DMS153 (cell line): ENCODE measurements around the gene AQP12A.
"Not testable (repeated sequence)": the region's sequence is repeated elsewhere in the genome, so short reads cannot be mapped to it uniquely, and the experiment has no call there.

Experiments used
- DNase-seq: peaks from one replicate; lab custom pipeline; 2025; lab: John Stamatoyannopoulos, UW

The AQP12A gene

GRCh38 chr2:240662681-240663080 lies 29.0 kb upstream of the AQP12A start:
- DNase-seq, result no peak

GRCh38 chr2:240663546-240664190 lies 28.0 kb upstream of the AQP12A start:
- DNase-seq, result no peak

- DNase-seq, result no peak
Observed at GRCh38 chr2:240664622-240665021, 27.0 kb upstream of the AQP12A start.

GRCh38 chr2:240670402-240670801 lies 21.3 kb upstream of the AQP12A start:
- DNase-seq, result no peak

GRCh38 chr2:240670950-240671349 lies 20.7 kb upstream of the AQP12A start:
- no peak for DNase-seq

- no peak for DNase-seq
Observed at GRCh38 chr2:240672076-240672700, 19.5 kb upstream of the AQP12A start.

- DNase-seq, result no peak
Observed at GRCh38 chr2:240672701-240673190, 18.9 kb upstream of the AQP12A start.

GRCh38 chr2:240674461-240675184 lies 17.0 kb upstream of the AQP12A start:
- not testable (repeated sequence) for DNase-seq

- DNase-seq, result not testable (repeated sequence)
Observed at GRCh38 chr2:240675345-240675744, 16.3 kb upstream of the AQP12A start.

GRCh38 chr2:240678043-240678442 lies 13.6 kb upstream of the AQP12A start:
- not testable (repeated sequence) for DNase-seq

GRCh38 chr2:240678909-240679308 lies 12.8 kb upstream of the AQP12A start:
- DNase-seq, result not testable (repeated sequence)

GRCh38 chr2:240680185-240680584 lies 11.5 kb upstream of the AQP12A start:
- not testable (repeated sequence) for DNase-seq

- not testable (repeated sequence) for DNase-seq
Observed at GRCh38 chr2:240682431-240683224, 9.0 kb upstream of the AQP12A start, which contains the start of gene AQP12B. TSS of gene AQP12B (minus strand) at chr2:240682885. CDS start at chr2:240682837, 48 bp downstream.

GRCh38 chr2:240683329-240683979 lies 8.2 kb upstream of the AQP12A start:
- not testable (repeated sequence) for DNase-seq

GRCh38 chr2:240683980-240684728 lies 7.5 kb upstream of the AQP12A start:
- not testable (repeated sequence) for DNase-seq

GRCh38 chr2:240685771-240686371 lies 5.8 kb upstream of the AQP12A start:
- DNase-seq, result peak; percentile 1

GRCh38 chr2:240686460-240686859 lies 5.2 kb upstream of the AQP12A start:
- no peak for DNase-seq

- no peak for DNase-seq
Observed at GRCh38 chr2:240687045-240687740, 4.5 kb upstream of the AQP12A start.

- DNase-seq, result no peak
Observed at GRCh38 chr2:240687741-240688552, 3.7 kb upstream of the AQP12A start.
